A172 (cell line): ENCODE results near the gene LAPTM5. TPM values are rescaled to one million over a fixed set of nuclear protein-coding genes. Genes with fewer than 3 reads are reported as not detected.
"Not testable (repeated sequence)": the region's sequence is repeated elsewhere in the genome, so short reads cannot be mapped to it uniquely, and the experiment has no call there.

ENCODE experiments used
- DNase-seq: peaks from one replicate; pipeline ENCODE4 v3.0.0-alpha.2; 2015; ENCODE audit warnings: low spot score
- total RNA-seq: library from RNA; depleted of rRNA; stranded (reverse); fragments of >200 nt; shearing (Covaris generic); gene quantifications from 2 replicates; pipeline ENCODE4 v1.2.3, GENCODE V29; 2014

The LAPTM5 gene
- total RNA-seq, 1 experiment from 2014 or later, result not detected

- peak; percentile 38 for DNase-seq
Measured at GRCh38 chr1:30697571-30698376, 59.8 kb downstream of the LAPTM5 start.

DNA sequence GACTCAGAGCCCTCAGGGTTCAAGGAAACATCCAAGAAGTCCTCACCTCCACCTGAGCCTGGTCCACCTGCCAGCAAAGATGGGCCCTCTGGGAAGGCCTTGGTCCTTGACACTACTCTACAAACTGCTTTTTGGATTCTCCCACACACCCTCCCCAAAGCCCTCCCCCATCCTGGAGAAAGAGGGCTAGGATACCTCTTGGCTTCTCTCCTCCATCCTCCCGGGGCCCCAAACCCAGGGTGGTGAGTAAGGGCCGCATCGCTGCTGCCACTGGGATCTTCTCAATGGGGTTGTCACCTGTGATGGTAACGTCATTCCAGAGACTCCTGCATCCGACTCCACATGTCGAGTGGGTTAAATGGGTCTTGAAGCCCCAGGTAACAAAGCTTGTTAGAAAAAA, 60.7 kb downstream of the LAPTM5 start:
- DNase-seq, result no peak

- no peak for DNase-seq
Measured at GRCh38 chr1:30695439-30695841, 62.1 kb downstream of the LAPTM5 start.

DNA sequence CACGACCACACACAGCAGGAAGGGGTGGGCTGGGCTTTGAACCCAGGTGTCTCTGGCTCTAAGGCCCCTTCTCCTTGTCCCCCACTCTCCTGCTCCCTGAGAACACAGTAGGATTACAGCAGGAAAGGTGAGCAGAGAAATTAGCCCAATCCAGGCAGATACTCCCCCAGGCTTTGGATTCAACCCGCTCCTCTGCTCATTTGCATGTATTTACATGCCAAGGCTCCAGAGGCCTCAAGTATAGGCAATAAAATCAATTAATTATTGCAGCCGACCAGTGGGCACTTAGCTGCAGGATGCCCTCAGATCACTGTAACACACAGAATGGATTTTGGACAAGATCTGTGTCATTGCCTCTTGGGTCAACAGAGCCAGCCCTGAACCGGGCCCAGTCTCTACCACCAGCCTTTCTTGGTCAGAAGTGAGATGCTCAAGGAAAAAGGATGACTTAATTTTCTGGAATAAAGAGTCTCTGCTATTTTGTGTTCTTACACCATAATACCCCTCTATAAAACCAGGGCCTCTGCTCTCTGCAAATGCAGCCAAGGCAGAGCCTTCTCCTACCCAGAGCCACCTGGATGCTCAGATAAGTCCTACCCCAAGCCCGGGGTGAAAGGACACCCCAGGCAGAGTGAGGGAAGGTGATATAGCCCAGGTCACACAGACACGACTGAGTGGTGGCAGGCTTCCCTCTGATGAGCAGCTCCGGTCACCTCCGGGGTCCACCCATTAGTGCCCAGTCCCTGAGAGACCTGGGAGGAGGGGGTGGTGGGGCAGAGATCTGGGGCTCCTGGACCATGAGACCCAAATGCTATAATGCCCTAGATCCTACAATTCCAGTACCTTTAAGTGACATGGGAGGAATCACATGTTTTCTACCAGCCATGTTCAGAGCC, 63.0 kb downstream of the LAPTM5 start:
- DNase-seq, result no peak

- no peak for DNase-seq
Measured at GRCh38 chr1:30693822-30694221, 63.8 kb downstream of the LAPTM5 start.

GRCh38 chr1:30693366-30693765, 64.2 kb downstream of the LAPTM5 start:
- DNase-seq, result no peak

DNA sequence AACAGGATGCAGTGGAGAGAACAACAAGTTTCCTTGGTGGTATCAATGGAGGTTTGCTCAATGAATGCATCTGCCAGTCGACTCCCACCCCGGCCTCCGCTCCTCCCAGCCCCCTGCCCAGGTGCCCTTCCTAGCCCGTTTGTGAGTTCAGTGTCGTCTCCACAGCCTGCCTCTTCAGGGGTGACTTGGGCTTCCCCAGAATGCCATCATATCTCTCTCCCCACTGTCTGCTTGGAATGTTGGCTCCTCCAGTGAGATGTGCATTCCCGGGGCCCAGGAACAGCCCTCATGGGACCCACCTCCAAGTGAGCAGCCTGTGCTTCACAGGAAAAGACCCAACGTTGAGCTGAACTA, 64.6 kb downstream of the LAPTM5 start:
- no peak for DNase-seq

DNA sequence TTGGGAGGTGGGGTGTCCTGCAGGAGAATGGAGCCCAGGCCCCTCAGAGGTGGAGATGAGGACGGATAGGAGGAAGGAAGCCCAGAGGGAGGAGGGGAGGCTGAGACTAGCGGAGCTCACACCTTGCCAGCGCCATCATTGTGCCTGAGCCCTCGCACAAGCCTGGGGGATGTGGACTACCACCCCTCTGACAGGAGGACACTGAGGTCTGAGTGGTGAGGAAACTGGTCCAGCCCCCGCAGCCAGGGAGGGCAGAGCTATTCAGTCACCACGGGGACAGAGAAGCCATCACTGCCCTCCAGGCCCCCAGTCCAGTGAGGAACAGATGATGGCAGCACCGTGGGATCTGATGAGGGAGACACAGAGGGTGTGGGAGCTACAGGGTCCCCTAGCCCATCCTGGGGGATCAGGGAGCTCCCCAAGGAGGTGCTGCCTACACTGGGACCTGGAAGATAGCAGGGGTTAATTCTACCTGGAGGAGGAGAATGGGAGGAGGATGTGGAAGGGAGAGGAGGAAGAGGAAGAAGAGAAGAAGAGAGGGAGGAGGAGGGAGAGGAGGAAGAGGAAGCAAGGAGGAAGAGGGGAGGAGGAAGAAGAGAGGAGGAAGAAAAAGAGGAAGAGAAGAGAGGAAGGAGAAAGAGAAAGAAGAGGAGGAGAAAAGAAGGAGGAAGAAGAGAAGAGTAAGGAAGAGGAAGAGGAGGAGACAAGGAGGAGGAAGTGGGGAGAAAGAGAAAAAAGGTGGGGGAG, 65.2 kb downstream of the LAPTM5 start:
- DNase-seq, result no peak

DNA sequence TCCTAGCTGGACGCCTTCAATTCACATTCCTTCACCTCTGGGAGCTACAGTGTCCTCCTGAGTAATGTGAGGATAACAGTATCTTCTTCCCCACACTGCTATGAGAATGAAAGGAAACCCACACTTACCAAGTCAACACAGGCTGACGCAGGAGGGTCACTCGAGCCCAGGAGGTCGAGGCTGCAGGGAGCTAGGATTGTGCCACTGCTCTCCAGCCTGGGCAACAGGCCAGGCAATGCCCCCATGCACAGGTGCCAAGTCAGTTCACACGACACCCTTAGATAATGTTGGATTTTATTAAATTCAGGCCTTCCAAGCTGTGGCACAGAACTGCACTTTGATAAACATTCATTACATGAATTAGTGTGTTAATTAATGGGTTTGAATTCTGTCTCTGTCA, 66.1 kb downstream of the LAPTM5 start:
- no peak for DNase-seq

DNA sequence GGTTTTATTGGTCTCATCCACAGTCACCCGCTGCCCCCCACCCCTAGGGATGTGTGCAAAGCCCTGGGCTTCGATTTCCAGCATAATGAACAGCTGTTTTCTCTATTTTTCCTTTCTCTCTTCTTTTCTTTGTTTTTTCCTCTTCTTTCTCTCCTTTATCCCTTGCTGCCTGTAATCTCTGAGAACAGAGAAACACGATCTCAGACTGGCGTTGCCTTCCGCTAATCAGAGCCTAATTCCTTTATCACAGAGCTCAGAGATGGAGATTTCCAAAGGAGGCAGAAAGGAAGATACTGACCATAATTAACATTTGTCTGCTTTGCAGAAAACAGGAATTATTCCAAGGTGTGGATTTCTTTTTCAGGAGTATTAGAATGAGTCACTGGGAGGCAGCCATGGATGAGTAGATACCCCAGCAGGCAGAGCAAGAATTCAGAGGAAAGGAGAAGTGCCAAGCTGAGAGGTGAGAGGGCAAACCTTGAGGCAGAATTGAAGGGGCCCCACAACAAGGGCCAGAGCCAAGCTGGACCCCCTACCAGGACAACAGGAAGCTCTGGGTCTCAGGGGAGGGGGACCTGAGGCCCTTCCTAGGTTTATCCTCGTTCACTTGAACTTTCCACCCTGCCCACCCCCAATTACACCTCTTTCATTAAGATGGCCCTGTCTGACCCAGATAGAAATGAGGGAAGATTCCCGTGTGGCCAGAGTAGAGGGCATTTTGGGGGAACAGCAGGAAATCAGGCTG, 67.5 kb downstream of the LAPTM5 start:
- no peak for DNase-seq

DNA sequence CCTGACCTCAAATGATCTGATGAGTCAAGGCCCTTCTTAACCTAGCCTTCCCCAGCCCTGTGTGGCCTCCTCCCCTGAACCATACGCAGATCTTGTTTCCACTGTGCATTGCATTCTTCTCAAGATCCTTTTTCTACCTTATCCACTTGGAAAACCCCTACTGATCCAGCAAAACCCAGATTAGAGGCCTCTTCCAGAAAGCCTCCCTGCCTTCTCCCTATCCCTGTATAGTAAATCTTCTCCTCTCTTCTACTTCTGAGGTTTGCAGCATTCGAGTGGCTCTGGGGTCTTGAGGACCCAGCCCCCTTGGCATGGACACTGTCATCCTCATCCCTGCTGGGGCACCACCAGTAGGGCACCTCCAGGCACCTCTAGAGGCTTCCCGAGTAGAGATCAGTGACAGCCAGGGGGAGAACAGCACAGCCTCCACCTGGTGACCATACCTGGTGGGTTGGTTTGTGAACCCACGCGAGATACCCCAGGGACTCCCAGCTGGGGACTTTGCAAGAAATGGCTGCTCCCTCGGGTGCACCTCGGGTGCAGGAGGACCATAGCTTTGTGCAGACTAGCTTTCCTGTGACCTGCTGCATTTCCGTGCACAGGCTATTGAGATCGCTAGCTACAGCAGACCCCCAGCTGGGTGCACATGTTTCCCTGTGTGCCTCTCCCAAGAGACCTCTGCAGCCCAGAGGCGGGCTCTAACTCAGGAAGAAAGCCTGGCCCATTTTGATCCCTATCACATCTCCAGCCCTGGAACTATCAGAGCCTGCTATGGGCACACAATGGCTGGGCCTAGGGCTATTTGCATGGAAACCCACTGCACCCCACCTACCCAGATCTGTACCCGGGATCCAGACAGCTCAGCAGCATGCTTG, 68.4 kb downstream of the LAPTM5 start:
- no peak for DNase-seq

- DNase-seq, result not testable (repeated sequence)
Measured at GRCh38 chr1:30688516-30688915, 69.1 kb downstream of the LAPTM5 start.

- DNase-seq, result no peak
Measured at GRCh38 chr1:30687886-30688285, 69.7 kb downstream of the LAPTM5 start.

- DNase-seq, result no peak
Measured at GRCh38 chr1:30686236-30686935, 71.2 kb downstream of the LAPTM5 start.

- no peak for DNase-seq
Measured at GRCh38 chr1:30685796-30686165, 71.8 kb downstream of the LAPTM5 start.

DNA sequence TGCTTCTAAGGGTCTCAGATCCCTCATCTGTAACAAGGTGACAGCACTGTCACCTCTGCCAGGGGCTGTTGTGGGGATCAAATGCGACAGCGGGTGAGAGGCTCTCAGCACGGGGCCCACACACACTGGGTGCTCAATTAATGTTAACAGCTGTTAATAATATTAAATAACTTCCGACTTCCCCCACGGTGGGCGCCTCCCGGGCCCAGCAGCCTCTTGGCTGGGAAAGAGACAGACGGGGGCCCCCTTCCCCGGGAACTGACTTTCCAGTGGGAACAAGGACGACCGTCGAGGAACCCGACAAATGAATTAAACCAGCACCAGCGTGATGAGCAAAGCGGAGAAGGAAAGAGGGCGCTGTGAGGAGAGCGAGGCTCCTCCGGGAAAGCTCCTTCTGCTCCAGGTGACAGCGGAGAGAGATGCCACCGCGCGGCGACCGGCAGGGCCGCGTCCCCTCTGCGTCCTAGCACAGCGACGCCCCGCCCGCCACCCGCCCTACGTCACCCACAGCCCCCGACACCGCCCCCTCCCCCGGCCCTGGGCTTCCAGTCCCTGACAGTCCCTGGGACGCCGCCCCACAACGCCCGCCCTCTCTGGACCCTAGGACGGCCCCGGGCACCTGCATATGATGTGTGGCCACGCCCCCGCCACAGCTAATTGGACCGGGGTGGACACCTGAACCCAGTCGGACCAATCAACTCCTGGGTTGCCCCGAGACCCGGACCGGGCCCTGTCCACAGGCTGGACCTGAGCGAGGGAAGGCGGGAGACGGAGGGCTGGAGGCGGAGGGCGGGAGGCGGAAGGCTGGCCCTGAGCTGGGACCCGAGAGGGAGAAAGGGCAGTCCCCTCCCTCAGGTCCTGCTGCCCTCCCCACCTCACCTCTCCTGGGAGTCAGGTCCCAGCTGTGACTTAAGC, 72.4 kb downstream of the LAPTM5 start:
- no peak for DNase-seq

- no peak for DNase-seq
Measured at GRCh38 chr1:30684259-30684658, 73.3 kb downstream of the LAPTM5 start.

- no peak for DNase-seq
Measured at GRCh38 chr1:30683699-30684098, 73.9 kb downstream of the LAPTM5 start.
